Measurements from ENCODE around the gene MAX.
A peak's percentile ranks its signal among the peaks of the same experiment; 100 is the strongest.

The MAX gene
- 84.0 to 133 (median 96.8) reads per million in 9 experiments for total RNA-seq

- H3K27ac Mint-ChIP-seq: peak within 1 kb of the TSS; percentile 95 to 96
- no peaks in the 10 kb centered on the region for H3K9me3 Mint-ChIP-seq
- H3K36me3 Mint-ChIP-seq (ENCODE audit: insufficient read depth): peaks cover 22% of the 10 kb centered on the region
- peaks cover 15 to 40% of the 10 kb centered on the region in 2 donors for H3K4me1 Mint-ChIP-seq (ENCODE audit: low read depth in 2 of 2)
- DNase-seq (peak; percentile 97 to 98 (median 97)), ATAC-seq (replicated peaks) (peak; percentile 90)
- H3K4me3 Mint-ChIP-seq: peak within 1 kb of the TSS; percentile 71 to 86
- H3K27me3 Mint-ChIP-seq: peaks cover 0 to 5% of the 10 kb centered on the region in 2 donors
These were observed at the start of gene MAX for GRCh38 chr14:65102441-65103149. TSS of gene MAX (minus strand) at chr14:65102517. CDS start at chr14:65102339, 178 bp downstream.

- no peaks in the 10 kb centered on the region for H3K9me3 Mint-ChIP-seq
- no peak overlapping the region for H3K4me3 Mint-ChIP-seq
- no peaks in the 10 kb centered on the region for H3K36me3 Mint-ChIP-seq (ENCODE audit: insufficient read depth)
- no peak overlapping the region for H3K27ac Mint-ChIP-seq
- H3K4me1 Mint-ChIP-seq (ENCODE audit: low read depth in 2 of 2): no peaks in the 10 kb centered on the region
- peaks cover 6 to 7% of the 10 kb centered on the region in 2 donors for H3K27me3 Mint-ChIP-seq
- DNase-seq (no peak), ATAC-seq (replicated peaks) (no peak)
These were observed 49.3 kb upstream of the MAX start for GRCh38 chr14:65151609-65151956.

GRCh38 chr14:65150898-65151608 is 48.7 kb upstream of the MAX start:
- no peaks in the 10 kb centered on the region for H3K36me3 Mint-ChIP-seq (ENCODE audit: insufficient read depth)
- ATAC-seq (replicated peaks) (no peak), DNase-seq (no peak)
- peaks cover 9 to 10% of the 10 kb centered on the region in 2 donors for H3K27me3 Mint-ChIP-seq
- H3K4me3 Mint-ChIP-seq: no peak overlapping the region
- H3K4me1 Mint-ChIP-seq (ENCODE audit: low read depth in 2 of 2): no peaks in the 10 kb centered on the region
- no peak overlapping the region for H3K27ac Mint-ChIP-seq
- H3K9me3 Mint-ChIP-seq: no peaks in the 10 kb centered on the region

GRCh38 chr14:65149116-65149515 is 46.8 kb upstream of the MAX start:
- no peak for ATAC-seq (replicated peaks)
- no peak overlapping the region for H3K4me3 Mint-ChIP-seq
- no peak overlapping the region for H3K27ac Mint-ChIP-seq
- no peaks in the 10 kb centered on the region for H3K36me3 Mint-ChIP-seq (ENCODE audit: insufficient read depth)
- peaks cover 24 to 28% of the 10 kb centered on the region in 2 donors for H3K27me3 Mint-ChIP-seq
- no peak for DNase-seq
- H3K4me1 Mint-ChIP-seq (ENCODE audit: low read depth in 2 of 2): no peaks in the 10 kb centered on the region
- no peaks in the 10 kb centered on the region for H3K9me3 Mint-ChIP-seq

GRCh38 chr14:65144170-65144569 is 41.9 kb upstream of the MAX start:
- DNase-seq (no peak), ATAC-seq (replicated peaks) (no peak)
- H3K4me3 Mint-ChIP-seq: no peak overlapping the region
- H3K36me3 Mint-ChIP-seq (ENCODE audit: insufficient read depth): no peaks in the 10 kb centered on the region
- no peak overlapping the region for H3K27ac Mint-ChIP-seq
- peaks cover 37 to 46% of the 10 kb centered on the region in 2 donors for H3K27me3 Mint-ChIP-seq
- no peaks in the 10 kb centered on the region for H3K9me3 Mint-ChIP-seq
- H3K4me1 Mint-ChIP-seq (ENCODE audit: low read depth in 2 of 2): no peaks in the 10 kb centered on the region

- H3K4me1 Mint-ChIP-seq (ENCODE audit: low read depth in 2 of 2): no peaks in the 10 kb centered on the region
- no peak overlapping the region for H3K4me3 Mint-ChIP-seq
- ATAC-seq (replicated peaks) (no peak), DNase-seq (no peak)
- H3K36me3 Mint-ChIP-seq (ENCODE audit: insufficient read depth): no peaks in the 10 kb centered on the region
- peaks cover 37 to 41% of the 10 kb centered on the region in 2 donors for H3K27me3 Mint-ChIP-seq
- H3K27ac Mint-ChIP-seq: no peak overlapping the region
- H3K9me3 Mint-ChIP-seq: no peaks in the 10 kb centered on the region
These were observed 40.8 kb upstream of the MAX start for GRCh38 chr14:65142914-65143625.

- no peak for DNase-seq
- ATAC-seq (replicated peaks): no peak
- H3K36me3 Mint-ChIP-seq (ENCODE audit: insufficient read depth): no peaks in the 10 kb centered on the region
- no peaks in the 10 kb centered on the region for H3K9me3 Mint-ChIP-seq
- no peaks in the 10 kb centered on the region for H3K4me1 Mint-ChIP-seq (ENCODE audit: low read depth in 2 of 2)
- no peak overlapping the region for H3K4me3 Mint-ChIP-seq
- H3K27me3 Mint-ChIP-seq: peaks cover 37 to 41% of the 10 kb centered on the region in 2 donors
- no peak overlapping the region for H3K27ac Mint-ChIP-seq
These were observed 40.1 kb upstream of the MAX start for GRCh38 chr14:65142429-65142828.

GRCh38 chr14:65141523-65141922 is 39.2 kb upstream of the MAX start:
- no peak overlapping the region for H3K4me3 Mint-ChIP-seq
- ATAC-seq (replicated peaks) (no peak), DNase-seq (no peak)
- H3K36me3 Mint-ChIP-seq (ENCODE audit: insufficient read depth): no peaks in the 10 kb centered on the region
- no peak overlapping the region for H3K27ac Mint-ChIP-seq
- H3K4me1 Mint-ChIP-seq (ENCODE audit: low read depth in 2 of 2): no peaks in the 10 kb centered on the region
- H3K9me3 Mint-ChIP-seq: no peaks in the 10 kb centered on the region
- peaks cover 37 to 41% of the 10 kb centered on the region in 2 donors for H3K27me3 Mint-ChIP-seq

GRCh38 chr14:65137648-65138307 is 35.5 kb upstream of the MAX start:
- ATAC-seq (replicated peaks) (no peak), DNase-seq (no peak)
- no peak overlapping the region for H3K4me3 Mint-ChIP-seq
- H3K4me1 Mint-ChIP-seq (ENCODE audit: low read depth in 2 of 2): no peaks in the 10 kb centered on the region
- no peaks in the 10 kb centered on the region for H3K36me3 Mint-ChIP-seq (ENCODE audit: insufficient read depth)
- H3K9me3 Mint-ChIP-seq: no peaks in the 10 kb centered on the region
- no peak overlapping the region for H3K27ac Mint-ChIP-seq
- peaks cover 8% of the 10 kb centered on the region in 2 donors for H3K27me3 Mint-ChIP-seq

GRCh38 chr14:65134651-65135579 is 32.6 kb upstream of the MAX start:
- ATAC-seq (replicated peaks) (no peak), DNase-seq (no peak)
- no peak overlapping the region for H3K4me3 Mint-ChIP-seq

GRCh38 chr14:65132855-65133254 is 30.5 kb upstream of the MAX start:
- Mint-ChIP-seq H3K4me1 (ENCODE audit: low read depth in 2 of 2) (no peaks in the 10 kb centered on the region), H3K36me3 (ENCODE audit: insufficient read depth) (no peaks in the 10 kb centered on the region), H3K9me3 (no peaks in the 10 kb centered on the region), H3K27me3 (no peaks in the 10 kb centered on the region), H3K4me3 (no peak overlapping the region), H3K27ac (no peak overlapping the region)
- no peak for DNase-seq
- ATAC-seq (replicated peaks): no peak

More at GRCh38 chr14:65134651-65135579, 32.6 kb upstream of the MAX start:
- H3K9me3 Mint-ChIP-seq: no peaks in the 10 kb centered on the region
- no peaks in the 10 kb centered on the region for H3K27me3 Mint-ChIP-seq
- H3K4me1 Mint-ChIP-seq (ENCODE audit: low read depth in 2 of 2): no peaks in the 10 kb centered on the region
- no peak overlapping the region for H3K27ac Mint-ChIP-seq
- no peaks in the 10 kb centered on the region for H3K36me3 Mint-ChIP-seq (ENCODE audit: insufficient read depth)

GRCh38 chr14:65131301-65131701 is 29.0 kb upstream of the MAX start:
- H3K4me1 Mint-ChIP-seq (ENCODE audit: low read depth in 2 of 2): no peaks in the 10 kb centered on the region
- H3K9me3 Mint-ChIP-seq: no peaks in the 10 kb centered on the region
- no peaks in the 10 kb centered on the region for H3K36me3 Mint-ChIP-seq (ENCODE audit: insufficient read depth)
- DNase-seq (no peak), ATAC-seq (replicated peaks) (no peak)
- H3K27me3 Mint-ChIP-seq: no peaks in the 10 kb centered on the region
- H3K27ac Mint-ChIP-seq: no peak overlapping the region
- no peak overlapping the region for H3K4me3 Mint-ChIP-seq
